ENCODE measurements around the gene TNFRSF21. TPM values are rescaled to one million over a fixed set of nuclear protein-coding genes. Genes with fewer than 3 reads are reported as not detected.

The TNFRSF21 gene
- total RNA-seq, 1 donor from 2014 or later = 74.2 TPM

- Mint-ChIP-seq H3K4me1 (ENCODE audit: unreplicated experiment) (peaks cover 25% of the 10 kb centered on the region), H3K9me3 (no peaks in the 10 kb centered on the region), H3K36me3 (peaks cover 4% of the 10 kb centered on the region), H3K27ac (peak overlapping the region; percentile 82), H3K4me3 (peak overlapping the region; percentile 94), H3K27me3 (no peaks in the 10 kb centered on the region)
- DNase-seq (ENCODE audit: extremely low spot score, unreplicated experiment) = no peak
- TF ChIP-seq, protein P1, sequence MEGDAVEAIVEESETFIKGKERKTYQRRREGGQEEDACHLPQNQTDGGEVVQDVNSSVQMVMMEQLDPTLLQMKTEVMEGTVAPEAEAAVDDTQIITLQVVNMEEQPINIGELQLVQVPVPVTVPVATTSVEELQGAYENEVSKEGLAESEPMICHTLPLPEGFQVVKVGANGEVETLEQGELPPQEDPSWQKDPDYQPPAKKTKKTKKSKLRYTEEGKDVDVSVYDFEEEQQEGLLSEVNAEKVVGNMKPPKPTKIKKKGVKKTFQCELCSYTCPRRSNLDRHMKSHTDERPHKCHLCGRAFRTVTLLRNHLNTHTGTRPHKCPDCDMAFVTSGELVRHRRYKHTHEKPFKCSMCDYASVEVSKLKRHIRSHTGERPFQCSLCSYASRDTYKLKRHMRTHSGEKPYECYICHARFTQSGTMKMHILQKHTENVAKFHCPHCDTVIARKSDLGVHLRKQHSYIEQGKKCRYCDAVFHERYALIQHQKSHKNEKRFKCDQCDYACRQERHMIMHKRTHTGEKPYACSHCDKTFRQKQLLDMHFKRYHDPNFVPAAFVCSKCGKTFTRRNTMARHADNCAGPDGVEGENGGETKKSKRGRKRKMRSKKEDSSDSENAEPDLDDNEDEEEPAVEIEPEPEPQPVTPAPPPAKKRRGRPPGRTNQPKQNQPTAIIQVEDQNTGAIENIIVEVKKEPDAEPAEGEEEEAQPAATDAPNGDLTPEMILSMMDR (conservative IDR thresholded peaks at IDR 0.05) = no peak
Measured at GRCh38 chr6:47308198-47308517, 1.5 kb downstream of the TNFRSF21 start.

- Mint-ChIP-seq H3K36me3 (peaks cover 7% of the 10 kb centered on the region), H3K27me3 (no peaks in the 10 kb centered on the region), H3K27ac (peak overlapping the region; percentile 82), H3K4me3 (peak overlapping the region; percentile 94), H3K4me1 (ENCODE audit: unreplicated experiment) (peaks cover 28% of the 10 kb centered on the region), H3K9me3 (no peaks in the 10 kb centered on the region)
- DNase-seq (ENCODE audit: extremely low spot score, unreplicated experiment) = no peak
- TF ChIP-seq, protein P1 (conservative IDR thresholded peaks at IDR 0.05) = no peak
Measured at GRCh38 chr6:47307362-47308197, 2.1 kb downstream of the TNFRSF21 start.

GRCh38 chr6:47306887-47307286 lies 2.8 kb downstream of the TNFRSF21 start:
- H3K4me1 Mint-ChIP-seq (ENCODE audit: unreplicated experiment) = peaks cover 35% of the 10 kb centered on the region
- peaks cover 8% of the 10 kb centered on the region for H3K36me3 Mint-ChIP-seq
- no peak overlapping the region for H3K27ac Mint-ChIP-seq
- no peaks in the 10 kb centered on the region for H3K9me3 Mint-ChIP-seq
- no peaks in the 10 kb centered on the region for H3K27me3 Mint-ChIP-seq
- H3K4me3 Mint-ChIP-seq = peak overlapping the region; percentile 75
- no peak for DNase-seq (ENCODE audit: extremely low spot score, unreplicated experiment)
- TF ChIP-seq, protein P1 (conservative IDR thresholded peaks at IDR 0.05) = no peak

DNA sequence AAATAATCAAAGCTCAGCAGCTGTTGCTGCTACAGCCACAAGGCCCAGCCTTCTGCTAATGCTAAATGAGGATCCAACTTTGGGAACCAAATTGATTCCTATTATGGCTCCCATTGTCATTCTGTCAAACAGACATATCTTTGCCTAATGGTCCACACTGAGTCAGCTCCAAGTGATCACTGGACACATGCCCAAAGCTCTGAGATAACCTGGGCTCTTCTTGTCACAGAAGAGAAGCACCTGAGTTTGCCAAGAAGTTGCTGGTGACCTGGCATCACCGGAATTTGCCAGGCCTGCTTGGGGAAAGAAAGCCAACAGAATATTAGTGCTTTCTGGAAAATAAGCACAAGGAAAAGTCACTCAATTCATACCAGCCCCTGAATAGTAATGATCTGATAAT lies 5.8 kb downstream of the TNFRSF21 start:
- Mint-ChIP-seq H3K9me3 (peaks cover 3% of the 10 kb centered on the region), H3K4me3 (peak overlapping the region; percentile 0), H3K36me3 (peaks cover 8% of the 10 kb centered on the region), H3K27ac (no peak overlapping the region), H3K4me1 (ENCODE audit: unreplicated experiment) (peaks cover 34% of the 10 kb centered on the region), H3K27me3 (no peaks in the 10 kb centered on the region)
- DNase-seq (ENCODE audit: extremely low spot score, unreplicated experiment) = no peak
- TF ChIP-seq, protein P1 (conservative IDR thresholded peaks at IDR 0.05) = no peak

DNA sequence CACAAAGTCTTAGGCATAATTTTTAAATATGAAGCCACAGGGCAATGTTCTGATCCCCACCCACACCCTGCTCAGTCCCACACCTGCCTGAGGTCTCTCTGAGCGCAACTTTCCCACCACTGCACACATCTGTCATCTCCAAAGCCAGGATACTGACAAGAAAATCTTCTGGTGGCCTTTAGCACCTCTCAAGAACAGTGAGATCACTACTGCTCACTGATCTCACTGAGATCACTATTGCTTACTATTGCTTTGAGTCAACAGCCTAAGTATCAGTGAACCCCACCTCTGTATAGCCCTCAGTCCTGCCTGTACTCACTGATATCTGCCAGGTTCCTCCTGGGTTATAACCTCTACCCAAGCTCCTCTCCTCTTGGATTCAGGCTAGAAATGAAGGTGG lies 6.4 kb downstream of the TNFRSF21 start:
- H3K27me3 Mint-ChIP-seq = no peaks in the 10 kb centered on the region
- peaks cover 8% of the 10 kb centered on the region for H3K36me3 Mint-ChIP-seq
- no peak for DNase-seq (ENCODE audit: extremely low spot score, unreplicated experiment)
- no peak overlapping the region for H3K4me3 Mint-ChIP-seq
- TF ChIP-seq, protein P1 (conservative IDR thresholded peaks at IDR 0.05) = no peak
- H3K9me3 Mint-ChIP-seq = peaks cover 3% of the 10 kb centered on the region
- H3K4me1 Mint-ChIP-seq (ENCODE audit: unreplicated experiment) = peaks cover 32% of the 10 kb centered on the region
- H3K27ac Mint-ChIP-seq = no peak overlapping the region
